Skin epidermis (tissue), 12 donors: Measurements from ENCODE around the gene CFAP299.

Experiments
- H3K27ac ChIP-seq, 21 experiments: fragments of 200-600 bp; sonication (generic) in 11 of 21; one replicate each; pipeline ENCODE4 v1.5.0; 2020; ENCODE audit warnings: mild to moderate bottlenecking in 3 of 21, inconsistent platforms in 2 of 21, moderate library complexity in 2 of 21
- H3K4me3 ChIP-seq, 7 experiments: fragments of 200-600 bp; sonication (generic) in 2 of 7; one replicate each; pipeline ENCODE4 v1.5.0; 2020; ENCODE audit warnings: inconsistent platforms in 2 of 7, mild to moderate bottlenecking in 2 of 7, moderate library complexity in 1 of 7

Gene CFAP299

GRCh38 chr4:80475798-80476197 lies 140.3 kb downstream of the CFAP299 start:
- no peak overlapping the region for H3K4me3 ChIP-seq
- H3K27ac ChIP-seq = no peak overlapping the region

DNA sequence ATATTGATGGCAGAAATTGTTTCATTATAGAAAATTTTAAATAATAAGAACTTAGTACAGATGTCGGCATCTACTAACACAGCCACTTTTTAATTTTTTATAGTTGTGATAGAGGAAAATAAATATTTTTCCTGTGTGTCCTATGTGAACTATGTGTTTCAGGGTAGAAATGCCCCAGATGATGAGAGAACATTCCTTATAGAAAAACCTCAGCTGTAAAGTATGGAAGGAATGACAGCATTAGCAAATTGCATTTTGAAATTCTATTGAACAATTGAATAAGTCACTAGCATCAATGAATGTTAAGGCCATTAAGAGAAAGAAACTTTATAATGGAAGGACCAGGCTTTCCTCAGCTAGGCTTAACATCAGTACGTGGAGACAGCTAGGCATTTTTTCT lies 149.2 kb downstream of the CFAP299 start:
- Histone ChIP-seq H3K27ac (no peak overlapping the region), H3K4me3 (no peak overlapping the region)

GRCh38 chr4:80486603-80487002 lies 151.1 kb downstream of the CFAP299 start:
- H3K27ac ChIP-seq = no peak overlapping the region
- H3K4me3 ChIP-seq = no peak overlapping the region

GRCh38 chr4:80489798-80490197 lies 154.3 kb downstream of the CFAP299 start:
- no peak overlapping the region for H3K27ac ChIP-seq
- H3K4me3 ChIP-seq = no peak overlapping the region

- Histone ChIP-seq H3K27ac (peak overlapping the region in 4 of 21 experiments; percentile 28 to 72 (median 58)), H3K4me3 (no peak overlapping the region)
These were observed 157.2 kb downstream of the CFAP299 start for GRCh38 chr4:80492761-80493160.

DNA sequence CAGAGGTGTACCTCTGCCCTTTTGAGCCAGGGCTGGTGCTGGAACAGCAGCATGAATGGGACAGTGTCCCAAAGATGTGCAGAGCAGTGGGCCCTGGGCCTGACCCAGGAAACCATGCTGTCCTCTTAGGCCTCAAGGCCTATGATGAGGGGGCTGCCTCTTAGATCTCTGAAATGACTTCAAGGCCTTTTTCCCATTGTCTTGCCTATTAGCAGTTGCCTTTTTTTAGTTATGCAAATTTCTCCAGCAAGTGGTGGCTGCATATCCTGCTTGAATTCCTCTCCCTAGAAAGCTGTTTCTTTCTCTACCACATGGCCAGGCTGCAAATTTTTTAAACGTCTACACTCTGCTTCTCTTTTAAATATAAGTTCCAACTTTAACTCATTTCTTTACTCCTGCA lies 160.3 kb downstream of the CFAP299 start:
- H3K27ac ChIP-seq = no peak overlapping the region
- H3K4me3 ChIP-seq = no peak overlapping the region

- no peak overlapping the region for H3K27ac ChIP-seq
These were observed 163.2 kb downstream of the CFAP299 start for GRCh38 chr4:80498725-80499124.

GRCh38 chr4:80500613-80501012 lies 165.1 kb downstream of the CFAP299 start:
- Histone ChIP-seq H3K27ac (peak overlapping the region in 1 of 21 experiments; percentile 26), H3K4me3 (no peak overlapping the region)

More at GRCh38 chr4:80498725-80499124, 163.2 kb downstream of the CFAP299 start:
- no peak overlapping the region for H3K4me3 ChIP-seq

DNA sequence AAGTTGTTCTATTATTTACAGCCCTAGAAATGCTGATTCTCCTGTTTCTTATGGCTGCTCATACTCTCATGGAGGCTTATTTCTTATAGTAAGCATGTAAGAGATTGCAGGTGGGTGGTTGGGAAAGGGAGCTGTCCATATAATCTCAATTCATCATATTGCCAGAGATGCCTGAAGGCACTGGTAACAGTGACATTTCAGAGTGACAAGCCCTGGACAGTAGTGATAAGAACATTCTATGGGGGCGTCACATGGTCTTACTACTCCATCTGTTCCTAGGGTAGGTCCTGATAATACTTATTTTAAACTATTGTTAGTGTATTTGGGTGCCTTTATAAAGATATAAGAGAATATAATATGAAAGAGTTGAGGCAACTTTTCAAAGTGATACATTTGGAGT lies 171.5 kb downstream of the CFAP299 start:
- H3K27ac ChIP-seq = no peak overlapping the region
- H3K4me3 ChIP-seq = no peak overlapping the region

- no peak overlapping the region for H3K4me3 ChIP-seq
- no peak overlapping the region for H3K27ac ChIP-seq
These were observed 172.0 kb downstream of the CFAP299 start for GRCh38 chr4:80507507-80507906.

- Histone ChIP-seq H3K27ac (no peak overlapping the region), H3K4me3 (no peak overlapping the region)
These were observed 180.0 kb downstream of the CFAP299 start for GRCh38 chr4:80515496-80515895.

DNA sequence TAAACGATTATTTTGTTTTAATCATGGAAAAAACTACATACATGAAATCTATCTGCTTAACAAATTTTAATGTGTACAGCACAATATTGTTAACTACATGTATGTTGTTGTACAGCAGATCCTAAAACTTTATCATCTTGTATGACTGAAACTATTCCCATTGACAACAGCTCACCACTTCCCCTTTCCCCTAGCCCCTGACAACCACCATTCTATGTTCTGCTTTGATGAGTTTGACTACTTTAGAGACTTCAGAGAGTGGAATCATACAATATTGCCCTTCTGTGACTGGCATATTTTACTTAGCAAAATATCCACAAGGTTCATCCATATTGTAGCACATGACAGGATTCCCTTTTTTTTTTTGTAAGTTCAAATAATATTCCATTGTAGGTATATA lies 185.9 kb downstream of the CFAP299 start:
- no peak overlapping the region for H3K27ac ChIP-seq
- no peak overlapping the region for H3K4me3 ChIP-seq

DNA sequence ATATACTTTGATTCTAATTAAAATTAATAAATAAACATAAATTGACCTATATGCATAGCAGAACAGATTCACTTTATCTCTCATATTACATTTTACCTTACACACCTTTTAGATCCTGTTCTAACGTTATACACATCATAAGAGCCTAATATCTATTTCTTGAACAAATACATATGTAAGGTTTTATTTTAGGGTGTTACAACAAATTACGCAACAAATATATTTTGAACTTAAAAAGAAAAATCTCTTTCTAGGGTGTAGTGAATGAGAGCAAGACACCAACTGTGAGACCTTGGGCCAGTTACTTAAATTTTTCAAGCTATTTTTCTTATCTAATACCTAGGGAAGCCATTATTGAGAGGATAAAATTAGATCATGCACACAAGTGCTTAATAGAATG lies 191.2 kb downstream of the CFAP299 start:
- H3K4me3 ChIP-seq = no peak overlapping the region

GRCh38 chr4:80529026-80529425 lies 193.5 kb downstream of the CFAP299 start:
- Histone ChIP-seq H3K4me3 (no peak overlapping the region), H3K27ac (no peak overlapping the region)

More for the DNA sequence above, 191.2 kb downstream of the CFAP299 start:
- no peak overlapping the region for H3K27ac ChIP-seq

DNA sequence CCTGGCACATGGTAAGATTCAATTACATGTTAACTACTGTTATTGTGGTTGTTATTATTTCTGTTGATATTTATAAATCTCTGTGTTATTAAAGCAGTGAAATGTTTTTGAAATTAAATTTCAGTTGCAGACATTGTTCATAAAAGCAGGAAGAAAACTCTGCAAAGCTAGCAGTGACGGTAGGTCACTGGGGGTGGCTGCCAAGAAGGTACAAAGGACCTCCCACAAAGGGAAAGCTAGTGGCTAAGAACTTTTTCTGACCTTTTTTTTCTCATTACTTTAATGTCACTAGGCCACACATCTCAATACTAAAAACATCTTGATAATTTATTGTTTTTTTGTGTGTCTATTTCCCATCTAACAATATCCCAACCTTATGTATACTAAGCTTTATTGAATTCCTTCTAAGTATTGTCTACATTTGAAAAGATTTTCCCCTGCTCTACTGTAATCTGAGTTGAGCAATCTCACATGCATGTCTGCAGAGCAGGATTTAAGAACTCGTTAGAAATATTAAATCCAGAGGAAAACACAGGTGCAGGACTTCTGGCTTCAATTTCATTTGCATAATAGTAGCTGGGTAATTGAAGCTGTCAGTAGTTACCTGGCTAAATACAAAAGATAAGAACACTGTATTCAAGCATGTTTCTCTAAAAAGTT lies 197.3 kb downstream of the CFAP299 start:
- no peak overlapping the region for H3K27ac ChIP-seq
- no peak overlapping the region for H3K4me3 ChIP-seq

GRCh38 chr4:80535551-80535950 lies 200.0 kb downstream of the CFAP299 start:
- H3K4me3 ChIP-seq = no peak overlapping the region
- no peak overlapping the region for H3K27ac ChIP-seq

- H3K4me3 ChIP-seq = no peak overlapping the region
- no peak overlapping the region for H3K27ac ChIP-seq
These were observed 202.9 kb downstream of the CFAP299 start for GRCh38 chr4:80538276-80538926.

DNA sequence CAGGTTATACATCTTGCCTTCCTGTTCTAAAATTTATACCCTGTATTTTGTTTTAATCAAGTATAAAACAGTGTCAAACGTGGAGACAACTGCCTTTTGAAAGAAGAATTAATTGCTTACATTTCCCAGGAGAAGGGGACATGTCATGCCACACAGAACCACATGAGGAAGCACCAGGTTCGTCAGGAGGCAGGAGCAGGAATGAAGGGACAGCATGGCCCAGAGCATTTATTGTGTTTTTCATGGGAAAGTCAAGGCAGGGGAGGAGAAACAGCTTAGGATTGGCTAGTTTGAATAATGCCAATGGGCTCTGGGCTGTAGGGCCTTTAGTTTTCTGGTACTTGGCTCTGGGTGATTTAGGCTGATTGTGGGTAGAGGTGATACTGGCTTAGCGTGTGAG lies 203.7 kb downstream of the CFAP299 start:
- Histone ChIP-seq H3K4me3 (no peak overlapping the region), H3K27ac (no peak overlapping the region)

DNA sequence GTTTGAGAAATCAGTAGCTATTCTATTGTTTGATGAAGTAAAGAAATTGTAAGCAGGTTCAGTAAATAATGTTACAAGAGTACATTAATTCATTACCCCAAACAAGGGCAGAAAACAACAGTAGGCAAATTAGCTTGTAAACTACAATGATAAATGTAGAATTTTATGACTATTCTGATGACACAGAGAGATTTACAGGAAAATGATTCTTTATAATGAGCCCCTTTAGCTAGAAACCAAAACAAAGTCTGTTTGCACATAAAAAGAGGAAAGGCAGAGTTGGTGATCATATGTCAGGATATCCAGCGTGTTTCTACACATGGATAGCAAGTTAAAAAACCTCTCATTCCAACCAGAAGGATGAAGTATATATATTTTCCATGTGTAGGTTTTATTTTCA lies 204.8 kb downstream of the CFAP299 start:
- Histone ChIP-seq H3K4me3 (no peak overlapping the region), H3K27ac (peak overlapping the region in 1 of 21 experiments; percentile 13)

DNA sequence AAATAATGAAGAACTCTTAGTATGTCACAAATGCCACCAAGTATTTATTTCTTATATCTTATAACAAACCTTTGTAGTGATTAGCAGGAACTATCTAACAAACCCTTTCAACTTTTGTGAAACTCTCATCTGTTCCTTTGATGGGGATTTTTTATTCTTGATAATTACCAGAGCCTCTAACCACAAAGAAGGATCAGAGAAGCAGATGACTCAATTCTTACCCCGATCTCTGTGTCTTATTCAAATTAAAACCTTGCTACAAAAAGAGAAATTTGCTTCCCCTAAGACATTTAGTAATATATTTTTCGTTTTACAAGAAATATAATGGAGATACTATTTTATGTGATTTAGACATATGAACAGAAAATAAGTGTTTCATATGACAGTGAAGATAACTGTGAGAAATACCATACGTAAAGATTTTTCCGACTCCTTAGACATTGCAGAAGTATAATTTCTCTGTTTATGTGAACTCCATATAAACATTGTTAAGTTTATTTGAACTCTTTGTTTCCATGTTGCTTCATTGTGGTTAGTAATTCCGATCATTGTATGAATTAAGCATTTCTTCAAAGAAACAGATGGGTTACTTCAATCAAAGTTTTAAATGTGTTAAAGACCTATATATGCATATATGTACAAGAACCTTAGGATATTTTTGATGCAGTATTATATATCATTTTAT lies 205.4 kb downstream of the CFAP299 start:
- Histone ChIP-seq H3K4me3 (no peak overlapping the region), H3K27ac (peak overlapping the region in 1 of 21 experiments; percentile 13)

DNA sequence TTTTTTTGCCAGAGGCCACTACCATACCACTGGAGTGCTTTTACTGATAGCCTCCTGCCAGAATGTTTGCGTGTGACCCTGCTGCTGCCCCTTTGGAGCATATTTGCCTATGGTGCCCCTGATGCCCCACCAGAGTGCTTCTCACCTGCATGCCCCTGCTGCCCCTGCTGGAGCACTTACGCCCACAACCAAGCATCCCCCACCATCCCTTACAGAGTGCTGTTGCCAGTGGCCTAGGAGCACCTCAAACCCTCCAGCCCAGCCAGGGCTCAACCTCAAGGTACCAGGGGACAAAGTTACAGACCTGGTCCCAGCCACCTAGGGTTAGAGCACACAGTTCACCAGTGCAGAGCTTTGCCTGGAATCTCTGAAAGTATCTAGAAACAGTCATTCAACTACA lies 207.2 kb downstream of the CFAP299 start:
- H3K4me3 ChIP-seq = no peak overlapping the region
- H3K27ac ChIP-seq = no peak overlapping the region
